Lower leg skin (tissue), 4 donors: Measurements from ENCODE around the gene CALN1. TPM values are rescaled to one million over a fixed set of nuclear protein-coding genes. Genes with fewer than 3 reads are reported as not detected.

Experiments
- DNase-seq, 2 donors: peaks; one replicate each; pipeline ENCODE4 v3.0.0-alpha.2; 2019; ENCODE audit warnings: low spot score in 2 of 2
- H3K4me3 ChIP-seq: fragments of 200-600 bp; sonication (generic); 2 replicates; pipeline ENCODE4 v1.5.1; 2017; ENCODE audit warnings: mild to moderate bottlenecking, low read depth; ENCODE audit not compliant: poor library complexity, severe bottlenecking
- CTCF ChIP-seq, 3 donors: fragments of 450-650 bp; IDR thresholded peaks; one replicate each; pipeline ENCODE4 v1.5.1; 2016; ENCODE audit warnings: antibody characterized with exemption in 3 of 3, mild to moderate bottlenecking in 3 of 3, moderate library complexity in 2 of 3
- POLR2A ChIP-seq, 2 donors: fragments of 450-650 bp; IDR thresholded peaks; one replicate each; pipeline ENCODE4 v1.6.1; 2016 to 2017; ENCODE audit warnings: antibody characterized with exemption in 2 of 2, mild to moderate bottlenecking in 1 of 2, moderate library complexity in 1 of 2
- WGBS, 2 donors: methylation state at CpG; one replicate each; pipeline ENCODE4 v1.1.5; 2018; 5-methylcytosine and 5-hydroxymethylcytosine counted together
- intact Hi-C: fragments of 100-400 bp; cut with DNase I; formaldehyde crosslinking; loops from one replicate; pipeline ENCODE4 v1.15.0; 2023; ENCODE audit warnings: low total_unique reads
- total RNA-seq, 4 donors: library from RNA; depleted of rRNA; stranded (reverse); fragments of >200 nt; gene quantifications; one replicate each; pipeline ENCODE4 v1.1.0, GENCODE V29; 2016

The CALN1 gene
- total RNA-seq, 4 donors from 2014 or later, result 2.3 to 11.2 (median 7.3) TPM

GRCh38 chr7:71972534-71972933 lies 439.6 kb downstream of the CALN1 start:
- TF ChIP-seq POLR2A (IDR thresholded peaks at IDR 0.05) (no peak), CTCF (IDR thresholded peaks at IDR 0.05) (no peak)
- DNase-seq, result no peak
- H3K4me3 ChIP-seq, result no peak overlapping the region
- intact Hi-C loops, result no loop called here
- 55 to 57% methylated on average over 7 of the region's 7 CpGs for WGBS, 2 donors

GRCh38 chr7:71970725-71971124 lies 441.4 kb downstream of the CALN1 start:
- intact Hi-C loops, result no loop called here
- WGBS, 2 donors, result 43 to 44% methylated on average over 3 of the region's 3 CpGs
- TF ChIP-seq POLR2A (IDR thresholded peaks at IDR 0.05) (no peak), CTCF (IDR thresholded peaks at IDR 0.05) (no peak)
- H3K4me3 ChIP-seq, result no peak overlapping the region
- DNase-seq, result peak in 1 of 2 donors; percentile 25

GRCh38 chr7:71962636-71963035 lies 449.5 kb downstream of the CALN1 start:
- H3K4me3 ChIP-seq, result no peak overlapping the region
- TF ChIP-seq CTCF (IDR thresholded peaks at IDR 0.05) (no peak), POLR2A (IDR thresholded peaks at IDR 0.05) (no peak)
- intact Hi-C loops, result no loop called here
- 88 to 97% methylated on average over 3 of the region's 3 CpGs for WGBS, 2 donors
- DNase-seq, result no peak

- TF ChIP-seq CTCF (IDR thresholded peaks at IDR 0.05) (no peak), POLR2A (IDR thresholded peaks at IDR 0.05) (no peak)
- WGBS, 2 donors, result 83 to 84% methylated on average over 4 of the region's 4 CpGs
- H3K4me3 ChIP-seq, result no peak overlapping the region
- peak in 1 of 2 donors; percentile 7 for DNase-seq
- intact Hi-C loops, result no loop called here
These were observed 450.9 kb downstream of the CALN1 start for GRCh38 chr7:71961283-71961682.

- WGBS, 2 donors, result 95 to 96% methylated on average over 17 of the region's 17 CpGs
- TF ChIP-seq CTCF (IDR thresholded peaks at IDR 0.05), result no peak
- intact Hi-C loops, result no loop called here
- no peak for DNase-seq
- no peak overlapping the region for H3K4me3 ChIP-seq
These were observed 470.0 kb downstream of the CALN1 start for GRCh38 chr7:71942115-71942514.

- no peak for DNase-seq
- intact Hi-C loops, result no loop called here
- WGBS, 2 donors, result 32 to 35% methylated on average over 4 of the region's 4 CpGs
These were observed 474.2 kb downstream of the CALN1 start for GRCh38 chr7:71937840-71938371.

More at GRCh38 chr7:71937840-71938371, 474.2 kb downstream of the CALN1 start:
- H3K4me3 ChIP-seq, result no peak overlapping the region
- TF ChIP-seq CTCF (IDR thresholded peaks at IDR 0.05), result no peak
- TF ChIP-seq POLR2A (IDR thresholded peaks at IDR 0.05), result no peak
